DMS53 treated with DMSO at 0.1 percent for 48 hours (cell line): ENCODE data around the gene SLC25A18.
"Not testable (repeated sequence)": the region's sequence is repeated elsewhere in the genome, so short reads cannot be mapped to it uniquely, and the experiment has no call there.

ENCODE experiments used
- DNase-seq: peaks from one replicate; lab custom pipeline; 2025; ENCODE audit not compliant: unreplicated experiment; lab: John Stamatoyannopoulos, UW

Gene SLC25A18, protein sequence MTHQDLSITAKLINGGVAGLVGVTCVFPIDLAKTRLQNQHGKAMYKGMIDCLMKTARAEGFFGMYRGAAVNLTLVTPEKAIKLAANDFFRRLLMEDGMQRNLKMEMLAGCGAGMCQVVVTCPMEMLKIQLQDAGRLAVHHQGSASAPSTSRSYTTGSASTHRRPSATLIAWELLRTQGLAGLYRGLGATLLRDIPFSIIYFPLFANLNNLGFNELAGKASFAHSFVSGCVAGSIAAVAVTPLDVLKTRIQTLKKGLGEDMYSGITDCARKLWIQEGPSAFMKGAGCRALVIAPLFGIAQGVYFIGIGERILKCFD

DNA sequence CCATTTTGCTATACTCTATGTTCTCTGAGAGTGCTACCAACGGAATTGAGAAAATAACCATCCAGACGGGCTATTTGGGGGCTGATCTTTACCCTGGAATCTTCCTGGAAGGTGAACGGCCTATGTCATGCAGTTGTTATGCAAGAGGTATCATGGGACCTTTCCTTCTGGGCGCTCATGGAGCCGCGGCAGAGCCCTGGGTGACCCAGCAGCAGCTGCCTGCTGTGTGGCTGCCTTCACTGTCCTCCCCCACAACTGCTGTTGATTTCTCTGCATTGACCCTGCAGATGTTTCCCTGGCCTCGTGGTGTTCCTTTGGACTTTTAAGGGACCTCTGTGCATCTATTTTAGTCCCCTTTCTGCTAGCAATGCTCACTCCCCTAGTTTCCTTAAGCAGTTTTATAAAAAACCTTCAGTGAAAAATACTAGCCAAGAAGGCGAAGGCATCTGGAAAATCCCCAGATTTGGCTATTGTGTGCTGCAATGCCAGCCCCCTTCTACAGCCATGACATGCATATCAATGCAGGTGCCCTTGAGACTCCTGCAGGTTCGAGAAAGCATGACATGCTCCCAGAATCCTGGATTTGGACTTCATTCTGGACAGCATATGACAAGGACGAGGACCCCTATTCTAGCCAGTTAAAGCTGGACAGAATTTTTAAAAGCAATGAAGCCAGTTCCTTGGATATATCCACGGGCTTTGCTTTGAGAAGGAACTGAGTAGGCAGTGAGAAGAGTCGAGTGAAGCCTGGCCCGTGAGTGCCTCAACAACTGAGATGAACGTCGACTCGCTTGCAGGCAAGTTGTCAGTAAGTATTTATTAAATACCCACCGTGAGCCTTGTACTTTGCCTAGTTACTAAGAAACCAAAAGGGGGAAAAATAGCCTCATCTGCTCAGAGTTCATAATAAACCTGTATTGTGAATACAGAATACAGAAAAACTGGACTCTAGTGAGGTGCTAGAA, at the start of gene SLC25A18:
SLC25A18 (plus strand) TSS at position 593 of the 965 bp plus-strand sequence. CDS start 16,447 bp downstream, outside the sequence.
- DNase-seq = no peak

DNA sequence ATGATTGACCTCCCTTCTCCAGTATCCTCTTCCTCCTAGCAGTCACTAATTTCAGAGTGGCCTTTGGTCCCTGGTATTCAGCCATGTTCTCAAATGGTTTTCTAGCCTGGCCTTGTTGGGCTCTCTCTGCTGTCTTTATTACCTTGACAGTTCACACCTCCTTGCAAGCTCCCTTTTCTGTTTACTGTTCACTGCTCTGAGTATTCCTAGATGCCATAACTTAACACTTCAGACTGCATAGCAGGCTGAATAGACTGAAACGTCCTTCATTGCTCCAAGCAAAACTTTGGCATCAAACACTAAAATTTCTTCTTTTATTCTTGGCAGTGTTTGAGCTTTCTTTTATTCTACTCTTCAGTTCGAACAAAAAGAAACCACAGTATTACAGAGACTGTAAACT, 49.7 kb upstream of the SLC25A18 start:
- no peak for DNase-seq

DNA sequence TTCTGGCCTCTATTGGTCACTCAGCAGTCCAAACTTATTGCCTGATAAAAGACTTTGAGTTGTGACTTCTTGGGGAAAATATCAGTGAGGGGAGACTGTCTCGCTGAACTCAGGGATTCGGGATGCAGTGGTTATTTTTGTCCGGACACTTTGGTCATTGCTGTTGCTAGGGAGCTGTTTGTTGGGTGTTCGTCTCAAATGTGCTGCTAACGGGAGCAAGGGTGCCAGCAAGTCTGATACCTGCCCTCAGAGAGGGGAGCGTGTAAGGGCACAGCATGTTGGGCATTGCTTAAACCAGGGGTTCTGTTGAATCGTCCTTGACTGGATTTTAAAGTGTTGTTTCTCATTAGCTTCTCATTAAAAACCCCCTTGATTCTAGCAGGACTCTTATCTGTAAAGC, 49.2 kb upstream of the SLC25A18 start:
- DNase-seq = no peak

DNA sequence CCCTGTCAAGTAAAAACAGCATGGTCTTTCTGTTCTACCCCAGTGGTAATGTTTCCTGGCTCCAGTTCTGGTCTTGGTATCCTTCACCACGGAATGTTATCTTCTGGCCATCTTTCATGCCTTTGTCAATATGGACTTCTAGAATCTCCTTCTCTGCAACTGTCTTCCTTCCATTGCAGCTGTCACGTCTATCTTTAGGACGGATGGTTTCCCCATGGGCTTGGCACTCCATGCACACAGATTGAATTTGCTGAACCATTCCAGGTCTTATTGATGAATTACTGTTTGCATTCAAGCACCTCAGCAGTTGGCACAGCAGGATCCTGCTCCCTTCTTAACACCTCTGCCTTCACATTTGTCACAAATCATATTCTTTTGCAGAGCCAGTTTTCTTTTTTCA, 44.9 kb upstream of the SLC25A18 start:
- no peak for DNase-seq

DNA sequence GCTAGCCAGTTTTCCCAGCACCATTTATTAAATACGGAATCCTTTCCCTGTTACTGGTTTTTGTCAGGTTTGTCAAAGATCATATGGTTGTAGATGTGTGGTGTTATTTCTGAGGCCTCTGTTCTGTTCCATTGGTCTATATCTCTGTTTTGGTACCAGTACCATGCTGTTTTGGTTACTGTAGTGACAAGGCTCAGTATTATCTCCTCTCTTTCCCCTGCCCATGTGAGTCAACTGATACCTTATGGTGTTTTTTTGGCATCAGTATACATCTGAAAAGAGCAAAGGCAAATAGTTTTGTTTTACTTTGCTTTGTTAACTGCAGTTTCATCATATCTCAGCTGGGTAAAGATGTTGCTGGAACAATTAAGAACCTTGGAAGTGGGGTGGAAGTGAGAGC, 41.3 kb upstream of the SLC25A18 start:
- DNase-seq = not testable (repeated sequence)

DNA sequence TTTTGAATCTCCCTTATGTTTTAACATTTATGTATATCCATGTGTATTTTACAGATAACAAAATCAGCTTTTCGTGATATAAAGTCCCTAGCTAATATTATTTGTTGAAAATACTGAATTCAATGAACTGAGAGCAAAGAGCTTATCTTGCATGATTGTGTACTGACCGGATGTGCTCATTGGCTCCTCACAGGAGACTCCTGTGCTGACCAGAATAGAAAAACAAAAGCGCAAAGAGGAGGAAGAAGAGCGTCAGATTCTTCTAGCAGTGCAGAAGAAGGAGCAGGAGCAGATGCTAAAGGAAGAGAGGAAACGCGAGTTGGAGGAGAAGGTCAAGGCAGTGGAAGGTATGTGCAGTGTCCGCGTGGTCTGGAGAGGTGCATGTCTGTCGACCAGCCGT, 39.4 kb upstream of the SLC25A18 start:
- DNase-seq = no peak

DNA sequence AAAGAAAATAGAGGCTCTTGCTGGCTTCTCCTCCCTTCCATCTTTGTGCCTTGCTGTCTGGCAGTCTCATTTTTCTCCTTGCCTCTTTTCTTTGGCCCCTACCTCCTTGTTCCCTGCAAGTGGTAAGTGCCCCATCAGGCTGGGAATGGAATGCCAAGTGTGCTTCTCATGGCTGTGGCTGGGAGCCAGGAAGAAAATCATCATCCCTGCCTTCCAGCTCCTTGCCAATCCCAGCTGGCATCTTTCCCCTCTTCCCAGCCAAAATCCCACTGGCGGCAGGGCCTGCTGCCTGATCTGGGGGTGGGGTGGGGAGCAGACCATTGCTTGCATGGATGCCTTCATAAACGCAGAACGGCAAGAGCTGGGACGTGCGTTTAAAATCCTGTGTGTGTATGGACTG, 27.0 kb upstream of the SLC25A18 start:
- DNase-seq = no peak

DNA sequence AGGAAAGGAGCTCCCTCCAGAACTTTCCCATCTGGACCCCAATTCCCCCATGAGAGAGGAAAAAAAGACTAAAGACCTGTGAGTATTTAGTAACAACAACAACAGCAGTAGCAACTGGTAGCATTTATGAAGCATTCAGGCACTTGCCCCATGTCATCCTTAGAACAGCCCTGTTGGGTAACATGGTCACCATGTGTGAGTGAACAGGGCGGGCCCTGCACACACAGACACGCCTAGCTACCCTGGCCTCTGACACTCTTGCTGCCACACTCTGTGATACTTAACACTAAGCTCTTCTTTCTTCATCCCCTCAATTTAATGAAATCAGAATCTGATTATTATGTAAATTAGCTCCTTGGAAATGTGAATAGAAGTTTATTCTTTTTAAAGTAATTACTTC, 26.1 kb upstream of the SLC25A18 start:
- no peak for DNase-seq

DNA sequence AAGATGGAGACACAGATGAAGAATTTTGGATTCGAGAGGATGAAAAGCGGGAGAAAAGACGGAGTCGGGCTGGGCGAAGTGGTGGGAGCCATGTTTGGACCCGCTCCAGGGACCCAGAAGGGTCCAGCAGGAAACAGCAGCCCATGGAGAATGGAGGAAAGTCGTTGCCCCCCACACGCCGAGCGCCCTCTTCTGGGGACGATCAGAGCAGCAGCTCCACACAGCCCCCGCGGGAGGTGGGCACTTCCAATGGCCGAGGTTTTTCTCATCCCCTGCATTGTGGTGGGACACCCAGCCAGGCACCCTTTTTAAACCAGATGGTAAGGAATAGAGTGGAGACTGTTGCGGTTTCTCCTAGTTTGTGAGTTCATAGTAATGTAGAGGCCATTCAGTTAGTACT, 22.8 kb upstream of the SLC25A18 start:
- DNase-seq = no peak

DNA sequence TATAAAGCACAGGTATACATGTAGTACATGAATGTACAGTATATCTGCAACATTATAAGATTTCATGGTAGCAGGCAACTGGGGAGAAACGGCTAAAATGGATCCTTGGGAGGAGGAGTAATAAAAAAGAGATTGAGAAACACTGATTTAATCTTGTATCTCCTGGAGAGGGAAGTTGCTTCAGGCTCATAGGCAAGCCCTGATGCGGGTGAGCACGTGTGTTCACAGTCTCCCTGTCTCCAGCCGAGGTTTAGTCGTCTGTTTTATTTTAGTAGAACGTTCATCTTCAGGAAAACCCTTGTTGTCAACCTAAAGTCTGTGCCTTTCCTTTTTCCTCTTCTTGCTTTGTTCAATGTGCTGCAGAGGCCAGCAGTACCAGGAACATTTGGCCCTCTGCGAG, 21.8 kb upstream of the SLC25A18 start:
- DNase-seq = no peak

DNA sequence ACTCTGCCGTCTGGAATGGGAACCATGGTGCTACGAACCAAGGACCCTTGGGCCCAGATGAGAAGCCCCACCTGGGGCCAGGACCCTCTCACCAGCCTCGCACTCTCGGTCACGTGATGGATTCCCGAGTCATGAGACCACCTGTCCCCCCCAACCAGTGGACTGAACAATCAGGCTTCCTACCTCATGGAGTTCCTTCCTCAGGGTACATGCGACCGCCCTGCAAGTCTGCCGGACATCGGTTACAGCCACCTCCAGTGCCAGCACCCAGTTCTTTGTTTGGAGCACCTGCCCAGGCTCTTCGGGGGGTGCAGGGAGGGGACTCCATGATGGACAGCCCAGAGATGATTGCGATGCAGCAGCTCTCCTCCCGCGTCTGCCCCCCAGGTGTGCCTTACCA, 20.8 kb upstream of the SLC25A18 start:
- DNase-seq = no peak

DNA sequence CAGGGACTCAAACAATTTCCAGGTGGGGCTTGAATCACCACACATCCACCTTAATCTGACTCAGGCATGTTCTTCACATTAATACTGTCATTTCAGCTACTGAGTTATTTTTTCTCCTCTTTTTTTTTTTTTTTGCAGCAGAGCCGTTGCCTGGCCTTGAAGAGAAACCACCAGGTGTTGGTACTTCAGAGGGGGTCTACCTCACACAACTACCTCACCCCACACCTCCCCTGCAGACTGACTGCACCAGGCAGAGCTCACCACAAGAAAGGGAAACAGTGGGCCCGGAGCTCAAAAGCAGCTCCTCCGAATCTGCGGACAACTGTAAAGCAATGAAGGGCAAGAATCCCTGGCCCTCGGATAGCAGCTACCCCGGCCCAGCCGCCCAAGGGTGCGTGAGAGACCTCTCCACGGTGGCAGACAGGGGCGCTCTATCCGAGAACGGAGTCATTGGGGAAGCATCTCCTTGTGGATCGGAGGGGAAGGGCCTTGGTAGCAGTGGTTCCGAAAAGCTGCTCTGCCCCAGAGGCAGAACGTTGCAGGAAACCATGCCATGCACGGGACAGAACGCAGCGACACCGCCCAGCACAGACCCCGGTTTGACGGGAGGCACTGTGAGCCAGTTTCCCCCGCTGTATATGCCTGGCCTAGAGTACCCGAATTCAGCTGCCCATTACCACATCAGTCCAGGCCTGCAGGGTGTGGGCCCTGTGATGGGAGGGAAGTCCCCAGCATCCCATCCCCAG, 15.1 kb upstream of the SLC25A18 start:
- no peak for DNase-seq

DNA sequence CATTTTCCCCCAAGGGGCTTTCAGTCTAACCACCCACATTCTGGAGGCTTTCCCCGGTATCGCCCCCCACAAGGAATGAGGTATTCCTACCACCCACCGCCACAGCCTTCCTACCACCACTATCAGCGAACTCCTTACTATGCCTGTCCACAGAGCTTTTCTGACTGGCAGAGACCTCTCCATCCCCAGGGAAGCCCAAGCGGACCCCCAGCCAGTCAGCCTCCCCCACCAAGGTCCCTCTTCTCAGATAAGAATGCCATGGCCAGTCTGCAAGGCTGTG, 14.6 kb upstream of the SLC25A18 start:
- no peak for DNase-seq

DNA sequence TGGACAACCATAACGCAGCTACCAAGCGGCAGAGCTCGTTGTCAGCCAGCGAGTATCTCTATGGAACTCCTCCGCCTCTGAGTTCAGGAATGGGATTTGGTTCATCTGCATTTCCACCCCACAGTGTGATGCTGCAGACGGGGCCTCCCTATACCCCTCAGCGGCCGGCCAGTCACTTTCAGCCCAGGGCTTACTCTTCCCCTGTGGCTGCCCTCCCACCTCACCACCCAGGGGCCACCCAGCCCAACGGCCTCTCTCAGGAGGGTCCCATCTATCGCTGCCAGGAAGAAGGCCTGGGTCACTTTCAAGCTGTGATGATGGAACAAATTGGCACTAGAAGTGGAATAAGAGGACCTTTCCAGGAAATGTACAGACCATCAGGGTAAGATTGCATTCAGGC, 14.1 kb upstream of the SLC25A18 start:
- DNase-seq = no peak

DNA sequence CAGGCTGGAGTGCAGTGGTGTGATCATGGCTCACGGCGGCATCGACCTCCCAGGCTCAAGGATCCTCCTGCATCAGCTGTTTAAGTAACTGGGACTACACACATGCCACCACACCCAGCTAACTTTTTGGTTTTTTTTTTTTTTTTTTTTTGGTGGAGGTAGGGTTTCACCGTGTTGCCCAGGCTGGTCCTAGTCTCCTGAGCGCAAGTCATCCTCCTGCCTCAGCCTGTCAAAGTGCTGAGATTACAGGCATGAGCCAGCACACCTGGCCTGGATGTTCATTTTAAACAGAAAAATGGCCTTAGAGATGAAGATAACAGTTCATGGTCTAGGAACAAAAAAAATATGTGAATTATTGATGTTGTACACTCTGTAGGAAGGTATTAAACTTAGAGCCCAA, 13.6 kb upstream of the SLC25A18 start:
- no peak for DNase-seq

DNA sequence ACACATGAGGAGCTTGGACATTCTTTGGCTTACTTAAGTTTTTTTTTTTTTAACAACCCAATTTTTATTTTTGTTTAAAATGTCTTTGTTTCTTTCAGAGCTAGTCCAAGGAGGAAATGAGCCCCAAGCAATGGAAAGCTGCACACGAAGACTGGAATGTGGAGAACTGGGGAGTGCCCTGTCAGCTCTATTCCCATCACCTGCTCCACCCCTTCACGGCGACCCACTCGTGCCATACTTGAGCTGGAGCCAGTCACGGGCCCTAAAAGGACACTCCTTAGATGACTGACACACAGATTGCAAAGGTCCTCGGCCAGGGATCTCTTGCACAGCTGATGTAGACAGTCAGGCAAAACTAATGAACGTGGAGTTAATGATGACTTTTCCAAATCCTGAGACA, 10.6 kb upstream of the SLC25A18 start:
- DNase-seq = no peak

DNA sequence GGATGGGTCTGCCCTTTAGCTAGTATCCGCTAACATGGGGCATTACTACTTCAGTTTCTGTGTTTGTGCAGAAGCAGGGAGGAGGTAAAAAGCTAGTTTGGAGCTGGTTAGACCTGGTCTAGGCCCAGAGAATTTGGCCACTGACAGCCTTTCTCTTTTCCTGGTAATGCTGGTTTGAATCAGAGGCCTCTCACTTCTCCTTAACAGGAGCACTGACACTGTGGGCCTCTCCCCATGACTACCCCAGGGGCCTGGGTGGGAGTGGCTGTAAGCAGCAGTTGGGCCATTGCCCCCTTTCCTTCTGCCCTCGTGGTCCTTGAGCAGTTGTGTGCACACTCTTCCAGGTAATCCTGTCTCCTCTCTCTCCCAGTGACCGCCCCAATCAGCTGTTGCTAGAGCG, 8.5 kb upstream of the SLC25A18 start:
- DNase-seq = no peak

DNA sequence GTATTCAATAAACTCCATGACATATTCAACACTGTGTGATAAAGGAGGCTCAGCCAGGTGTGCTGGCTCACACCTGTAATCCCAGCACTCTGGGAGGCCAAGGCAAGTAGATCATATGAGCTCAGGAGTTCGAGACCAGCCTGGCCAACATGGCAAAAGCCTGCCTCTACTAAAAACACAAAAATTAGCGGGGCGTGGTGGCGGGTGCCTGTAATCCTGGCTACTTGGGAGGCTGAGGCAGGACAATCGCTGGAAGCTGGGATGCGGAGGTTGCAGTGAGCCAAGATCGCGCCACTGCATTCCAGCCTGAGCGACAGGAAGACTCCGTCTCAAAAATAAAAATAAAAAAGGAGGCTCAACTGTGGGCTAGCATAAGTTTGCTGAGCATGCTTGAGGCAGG, 4.1 kb upstream of the SLC25A18 start:
- DNase-seq = no peak

DNA sequence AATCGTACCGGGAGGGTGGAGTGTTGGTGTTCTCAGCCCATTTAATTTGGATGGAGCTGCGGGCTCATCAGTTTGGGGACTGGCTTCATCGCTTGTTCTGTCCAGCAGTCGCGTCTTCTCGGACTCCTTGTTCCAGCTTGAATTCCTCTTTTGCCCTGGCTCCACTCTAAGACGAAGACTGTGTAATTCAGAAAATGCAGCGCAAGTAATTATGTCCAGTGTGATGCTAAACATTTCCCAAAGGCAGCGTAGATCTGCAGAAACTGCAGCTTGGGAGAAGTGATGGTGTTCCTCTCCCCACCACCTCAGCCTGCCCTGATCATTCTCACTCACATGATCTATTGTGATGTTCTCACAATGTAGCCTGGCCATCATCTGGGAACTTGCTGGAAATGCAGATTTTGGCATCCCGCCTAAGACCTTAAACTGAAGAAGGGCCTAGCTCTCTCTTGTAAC, 666 bp downstream of the SLC25A18 start:
- no peak for DNase-seq

DNA sequence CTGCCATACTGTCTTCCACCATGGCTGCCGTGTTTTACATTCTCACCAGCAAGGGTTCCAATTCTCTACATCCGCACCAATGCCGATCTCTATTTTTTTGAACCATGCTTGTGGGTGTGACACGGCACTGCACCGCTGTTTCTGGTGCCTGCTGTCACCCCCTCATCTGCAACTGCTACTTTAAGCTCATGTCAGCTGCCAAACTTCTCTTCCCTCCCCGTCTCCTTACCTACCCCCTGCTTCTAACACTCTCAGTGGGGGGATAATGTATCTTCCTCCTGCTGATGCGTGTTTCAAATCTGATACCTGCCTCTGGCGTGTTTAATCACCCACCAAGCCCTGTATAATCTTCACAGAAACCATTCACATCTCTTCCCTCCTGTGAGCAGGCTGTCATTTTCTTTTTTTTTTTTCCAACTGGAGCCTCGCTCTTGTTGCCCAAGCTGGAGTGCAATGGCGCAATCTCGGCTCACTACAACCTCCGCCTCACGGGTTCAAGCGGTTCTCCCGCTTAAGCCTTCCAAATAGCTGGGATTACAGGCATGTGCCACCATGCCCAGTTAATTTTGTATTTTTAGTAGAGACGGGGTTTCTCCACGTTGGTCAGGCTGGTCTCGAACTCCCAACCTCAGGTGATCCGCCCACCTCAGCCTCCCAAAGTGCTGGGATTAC, 2.9 kb downstream of the SLC25A18 start:
- DNase-seq = not testable (repeated sequence)

DNA sequence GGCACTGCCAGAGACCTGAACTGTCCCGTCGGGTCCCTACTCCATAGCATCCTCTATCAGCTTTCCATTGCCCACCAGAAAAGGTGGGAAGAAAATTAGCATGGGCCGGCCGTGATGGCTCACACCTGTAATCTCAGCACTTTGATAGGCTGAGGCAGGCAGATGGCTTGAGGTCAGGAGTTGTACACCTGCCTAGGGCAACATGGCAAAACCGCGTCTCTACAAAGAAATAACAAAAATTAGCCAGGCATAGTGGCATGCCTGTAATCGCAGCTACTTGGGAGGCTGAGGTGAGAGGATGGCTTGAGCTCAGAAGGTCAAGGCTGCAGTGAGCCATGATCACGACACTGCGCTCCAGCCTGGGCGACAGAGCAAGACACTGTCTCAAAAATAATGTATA, 3.5 kb downstream of the SLC25A18 start:
- no peak for DNase-seq
